CD8-positive, alpha-beta memory T cell (primary cell): ENCODE data around the gene SERGEF. TPM values are rescaled to one million over a fixed set of nuclear protein-coding genes. Genes with fewer than 3 reads are reported as not detected.

Experiments
- polyA plus RNA-seq: library from polyadenylated mRNA; unstranded; fragments of 300-500 nt; fragmentation: Illumina TruSeq; gene quantifications from one replicate; pipeline ENCODE4 v1.2.3, GENCODE V29; 2021
- total RNA-seq, 2 experiments: library from RNA; stranded (reverse); gene quantifications; one replicate each; pipeline ENCODE4 v1.2.3, GENCODE V29; 2021

Gene SERGEF
- total and polyA plus RNA-seq, 3 experiments from 2014 or later, result 30.0 to 69.3 (median 34.5) TPM

Other genes with a start within 250 kb of the SERGEF start
- gene TPH1, start 33.2 kb upstream of the SERGEF start, total RNA-seq, result under 1 TPM; 0.20 to 0.53 TPM
- 0.03 TPM for gene TPH1, start 33.2 kb upstream of the SERGEF start, polyA plus RNA-seq
- 10 to 100 TPM; 42.3 to 46.5 TPM for gene SAAL1, start 93.0 kb upstream of the SERGEF start, total RNA-seq
- gene SAAL1, start 93.0 kb upstream of the SERGEF start, polyA plus RNA-seq, result 13.3 TPM
- gene MRGPRX3, start 119.5 kb upstream of the SERGEF start, total RNA-seq, result not detected
- not detected for gene MRGPRX3, start 119.5 kb upstream of the SERGEF start, polyA plus RNA-seq
- gene MRGPRX4, start 159.8 kb upstream of the SERGEF start, total RNA-seq, result not detected
- not detected for gene MRGPRX4, start 159.8 kb upstream of the SERGEF start, polyA plus RNA-seq
- not detected for gene SAA4, start 223.8 kb upstream of the SERGEF start, total RNA-seq
- gene SAA4, start 223.8 kb upstream of the SERGEF start, polyA plus RNA-seq, result not detected
- gene SAA2, start 235.6 kb upstream of the SERGEF start, total RNA-seq, result not detected
- not detected for gene SAA2, start 235.6 kb upstream of the SERGEF start, polyA plus RNA-seq